Heart left ventricle (tissue), 16 donors: ENCODE measurements around the gene LRRC2. TPM values are rescaled to one million over a fixed set of nuclear protein-coding genes. Genes with fewer than 3 reads are reported as not detected.

Experiments used
- ATAC-seq, 4 donors: fragments of 200-7000 bp; cut with Tn5 transposase; one replicate each; pipeline ENCODE4 v1.9.1; 2020 to 2022; ENCODE audit warnings: moderate library complexity in 4 of 4, mild to moderate bottlenecking in 3 of 4, moderate number of reproducible peaks in 1 of 4
- DNase-seq, 5 donors: peaks; one replicate each; pipeline ENCODE4 v3.0.0-alpha.2; 2020
- H3K27ac ChIP-seq, 12 donors: fragments of 200-600 bp; sonication (generic) in 4 of 12; one replicate each; pipeline versions ENCODE4 v1.5.0 to v1.8.0; 2016 to 2022; ENCODE audit warnings: mild to moderate bottlenecking in 2 of 12
- H3K27me3 ChIP-seq, 9 donors: fragments of 200-600 bp; sonication (generic) in 2 of 9; one replicate each; pipeline versions ENCODE4 v1.5.1 to v1.8.0; 2016 to 2022; ENCODE audit warnings: mild to moderate bottlenecking in 3 of 9
- H3K36me3 ChIP-seq, 9 donors: fragments of 200-600 bp; sonication (generic) in 2 of 9; one replicate each; pipeline versions ENCODE4 v1.5.0 to v1.8.0; 2018 to 2022; ENCODE audit warnings: mild to moderate bottlenecking in 2 of 9
- H3K4me1 ChIP-seq, 12 donors: fragments of 200-600 bp; sonication (generic) in 4 of 12; one replicate each; pipeline versions ENCODE4 v1.5.0 to v1.8.0; 2016 to 2022; ENCODE audit warnings: mild to moderate bottlenecking in 3 of 12
- H3K4me3 ChIP-seq, 12 donors: fragments of 200-600 bp; sonication (generic) in 4 of 12; one replicate each; pipeline versions ENCODE4 v1.5.0 to v1.8.0; 2017 to 2022; ENCODE audit warnings: mild to moderate bottlenecking in 9 of 12, moderate library complexity in 4 of 12
- H3K9me3 ChIP-seq, 12 donors: fragments of 200-600 bp; sonication (generic) in 4 of 12; one replicate each; pipeline versions ENCODE4 v1.5.0 to v1.8.0; 2016 to 2022; ENCODE audit warnings: mild to moderate bottlenecking in 1 of 12
- CTCF ChIP-seq, 12 donors: fragments of 200-600 bp; sonication (generic) in 4 of 12; IDR thresholded peaks; one replicate each; pipeline versions ENCODE4 v1.5.0 to v1.8.0; 2018 to 2022; ENCODE audit warnings: antibody characterized with exemption in 12 of 12, mild to moderate bottlenecking in 5 of 12
- POLR2A ChIP-seq, 2 donors: fragments of 450-650 bp; IDR thresholded peaks; one replicate each; pipeline ENCODE4 v1.6.1; 2017; ENCODE audit warnings: antibody characterized with exemption in 2 of 2, mild to moderate bottlenecking in 2 of 2, moderate library complexity in 2 of 2
- WGBS, 4 donors: extraction: QIAGEN DNeasy Blood & Tissue Kit in 2 of 4; methylation state at CpG; one replicate each; pipeline versions ENCODE4 v1.1.5 to v1.1.7; 2013 to 2018; 5-methylcytosine and 5-hydroxymethylcytosine counted together
- intact Hi-C, 10 donors: fragments of 100-400 bp; cut with DNase I; formaldehyde crosslinking; loops; one replicate each; pipeline versions ENCODE4 v1.11.1 to v1.14.2; 2022
- polyA plus RNA-seq, 2 donors: library from polyadenylated mRNA; stranded (reverse); fragments of 200-250 nt; gene quantifications; one replicate each; pipeline ENCODE4 v1.2.3, GENCODE V29; 2013
- total RNA-seq, 9 donors: library from RNA; depleted of rRNA in 2 of 9; stranded (reverse); fragments of >200 nt in 2 of 9; fragmentation: NEBNext Ultra II Directional in 3 of 9; extraction: Animal tissue kit (Norgen Biotek cat#: 25700) in 3 of 9; gene quantifications; one replicate each; pipeline versions ENCODE4 v1.1.0 to v1.2.4, GENCODE V29; 2016 to 2023
- donor health status: ischemic (EF 13 %, LVEDD 7.1; RV severe dilation, severe dysfunction).
- donor health status: healthy with polysubstance abuse.
- donor health status: DM: no; HTN: yes; CAD: no.
- donor health status: DM: no; HTN: no; CAD: no.
- donor health status: ischemic (EF 25% LVEDD 6.9; RV normal size, moderate dysfunction).
- donor health status: ischemic (EF 25% LVEDD 5.7; RV mildly dilated, moderate dysfunction).
- donor health status: healthy.
- donor health status: DM: yes; HTN: yes; CAD: no.
- donor health status: ischemic (EF 35%, LVEDD 5.7; RV mildly dilated, moderate dysfunction).
- donor health status: nonischemic (EF 11% LVEDD 7.7; RV severe dilation, severe dysfunction).
- donor health status: DM: yes; HTN: yes; CAD: no.
- donor health status: PGD.
- donor health status: ischemic (EF 29% LVEDD 5.4; RV normal size, mild dysfunction).
- donor health status: nonischemic (EF 23%, LVEDD 6.1; RV moderate dilation, normal function).

Gene LRRC2
- total and polyA plus RNA-seq, 11 donors: 20.7 to 147 (median 83.7) TPM

GRCh38 chr3:46586738-46587246 is 20.7 kb upstream of the LRRC2 start:
- no peak overlapping the region for H3K4me3 ChIP-seq
- H3K27ac ChIP-seq: no peak overlapping the region
- TF ChIP-seq POLR2A (IDR thresholded peaks at IDR 0.05) (no peak), CTCF (IDR thresholded peaks at IDR 0.05) (no peak)
- H3K9me3 ChIP-seq: peaks cover 0 to 2% (median 0%) of the 10 kb centered on the region in 12 donors
- no peaks in the 10 kb centered on the region for H3K4me1 ChIP-seq
- ATAC-seq (no peak), DNase-seq (no peak)
- intact Hi-C loops: no loop called here
- 83 to 93% (median 92%) methylated on average over 6 of the region's 6 CpGs for WGBS, 4 donors
- H3K27me3 ChIP-seq: no peaks in the 10 kb centered on the region
- H3K36me3 ChIP-seq: no peaks in the 10 kb centered on the region

GRCh38 chr3:46585799-46586693 is 19.9 kb upstream of the LRRC2 start:
- no peaks in the 10 kb centered on the region for H3K27me3 ChIP-seq
- no peaks in the 10 kb centered on the region for H3K4me1 ChIP-seq
- H3K36me3 ChIP-seq: no peaks in the 10 kb centered on the region
- intact Hi-C loops: no loop called here
- TF ChIP-seq CTCF (IDR thresholded peaks at IDR 0.05) (no peak), POLR2A (IDR thresholded peaks at IDR 0.05) (no peak)
- 88 to 93% (median 91%) methylated on average over 5 of the region's 5 CpGs for WGBS, 4 donors
- no peak overlapping the region for H3K27ac ChIP-seq
- no peaks in the 10 kb centered on the region for H3K9me3 ChIP-seq
- no peak for ATAC-seq
- no peak for DNase-seq
- no peak overlapping the region for H3K4me3 ChIP-seq

- intact Hi-C loops: loop anchor here in 1 of 10 donors (5.0 kb wide), 1 partner anchor 32 kb away; no protein-coding TSS in a partner anchor
- Histone ChIP-seq H3K36me3 (no peaks in the 10 kb centered on the region), H3K9me3 (no peaks in the 10 kb centered on the region), H3K27ac (no peak overlapping the region), H3K4me1 (no peaks in the 10 kb centered on the region), H3K27me3 (no peaks in the 10 kb centered on the region), H3K4me3 (no peak overlapping the region)
- ATAC-seq (no peak), DNase-seq (no peak)
- WGBS, 4 donors: 84 to 96% (median 94%) methylated on average over 7 of the region's 7 CpGs
- no peak for TF ChIP-seq POLR2A (IDR thresholded peaks at IDR 0.05)
- TF ChIP-seq CTCF (IDR thresholded peaks at IDR 0.05): no peak
Observed at GRCh38 chr3:46584598-46585467, 18.7 kb upstream of the LRRC2 start.
